ENCODE data around the gene LCN6. TPM values are rescaled to one million over a fixed set of nuclear protein-coding genes. Genes with fewer than 3 reads are reported as not detected.

LCN6 gene
- total RNA-seq, 1 experiment from 2014 or later = not detected

- no peak overlapping the region for H4K5ac ChIP-seq (ENCODE audit: insufficient read length, low read depth, low read length)
- no peaks in the 10 kb centered on the region for H4K20me1 ChIP-seq (ENCODE audit: control insufficient read depth, insufficient read depth, insufficient read length)
- Mint-ChIP-seq H3K4me1 (peaks cover 3 to 10% of the 10 kb centered on the region in 2 experiments), H3K9me3 (no peaks in the 10 kb centered on the region), H3K36me3 (ENCODE audit: insufficient read depth in 1 of 3, low read depth in 3 of 3) (peaks cover 0 to 5% (median 4%) of the 10 kb centered on the region in 3 experiments; a peak in 3 of 7 replicates), H3K27me3 (ENCODE audit: low read depth) (peaks cover 20% of the 10 kb centered on the region), H3K4me3 (no peak overlapping the region), H3K27ac (no peak overlapping the region)
- H2AFZ ChIP-seq (ENCODE audit: low read length) = no peak overlapping the region
- no peak overlapping the region for H3K4me2 ChIP-seq (ENCODE audit: insufficient read depth, insufficient read length, low read length)
- no peak overlapping the region for H3K18ac ChIP-seq (ENCODE audit: insufficient read length, low read depth, low read length)
- no peak overlapping the region for H3T11ph ChIP-seq (ENCODE audit: low read length)
- no peak overlapping the region for H2BK5ac ChIP-seq (ENCODE audit: insufficient read length, low read length)
- H2BK15ac ChIP-seq (ENCODE audit: low read depth, low read length) = no peak overlapping the region; the same call in 1 of the 2 replicates
- no peak overlapping the region for H2BK120ac ChIP-seq (ENCODE audit: low read depth, low read length, poor library complexity, severe bottlenecking)
- no peak overlapping the region for H3K27ac ChIP-seq (ENCODE audit: insufficient read length, low read depth, low read length)
- no peak overlapping the region for H3K56ac ChIP-seq (ENCODE audit: insufficient read length, low read depth, low read length)
- H3K4me1 ChIP-seq (ENCODE audit: insufficient read depth, low read length) = no peaks in the 10 kb centered on the region; the same call in 1 of the 2 replicates
- WGBS (ENCODE audit: extremely low coverage, insufficient read length, low lambda C conversion rate) = no CpG with 5 or more reads among the region's 8 CpGs
- H3K9ac ChIP-seq (ENCODE audit: extremely low read depth, insufficient read length, low read length) = no peak overlapping the region
- H3K79me2 ChIP-seq (ENCODE audit: insufficient read depth, low read length) = peaks cover 4% of the 10 kb centered on the region; the same call in 1 of the 2 replicates
- H2AK5ac ChIP-seq (ENCODE audit: insufficient read length, low read length) = no peak overlapping the region
- no peak for DNase-seq
- no peak overlapping the region for H2BK12ac ChIP-seq (ENCODE audit: insufficient read length, low read depth, low read length)
- no peaks in the 10 kb centered on the region for H3K9me3 ChIP-seq (ENCODE audit: control insufficient read depth, low read depth, low read length)
- no peak overlapping the region for H3K14ac ChIP-seq (ENCODE audit: insufficient read depth, low read length)
- H2BK20ac ChIP-seq (ENCODE audit: low read depth, low read length, poor library complexity, severe bottlenecking) = no peak overlapping the region
- H4K8ac ChIP-seq (replicated peaks; ENCODE audit: insufficient read length, low read depth, low read length) = no peak overlapping the region
- H4K91ac ChIP-seq (ENCODE audit: insufficient read length, low read depth, low read length) = no peak overlapping the region
- no peak overlapping the region for H3K4ac ChIP-seq (ENCODE audit: low read depth, low read length)
- peaks cover 8% of the 10 kb centered on the region for H3K79me1 ChIP-seq (ENCODE audit: insufficient read depth, low read depth, low read length, poor library complexity, severe bottlenecking)
- no peaks in the 10 kb centered on the region for H3K27me3 ChIP-seq (ENCODE audit: insufficient read depth, low read length)
- no peak for TF ChIP-seq CTCF (conservative IDR thresholded peaks at IDR 0.05)
- H3K23ac ChIP-seq (ENCODE audit: insufficient read length, low read depth, low read length) = no peak overlapping the region
- H3K23me2 ChIP-seq (ENCODE audit: insufficient read length, low read depth, low read length, poor library complexity, severe bottlenecking) = peaks cover 12% of the 10 kb centered on the region
Observed at GRCh38 chr9:136714893-136715274, 33.4 kb downstream of the LCN6 start.
